Esophagus mucosa (tissue), 1 donor: ENCODE data around the gene LRRC8B. TPM values are rescaled to one million over a fixed set of nuclear protein-coding genes. Genes with fewer than 3 reads are reported as not detected.

Experiments
- ATAC-seq: fragments of 200-7000 bp; cut with Tn5 transposase; one replicate; pipeline ENCODE4 v1.9.1; 2020
- total RNA-seq: library from RNA; stranded (reverse); gene quantifications from one replicate; pipeline ENCODE4 v1.2.4, GENCODE V29; 2023
- donor health status: DM: yes; HTN: yes; CAD: no.

Gene LRRC8B
- total RNA-seq, 1 donor from 2014 or later: 19.6 TPM

- no peak for ATAC-seq
Observed at GRCh38 chr1:89587729-89588161, 63.1 kb downstream of the LRRC8B start.

GRCh38 chr1:89588480-89588879, 63.9 kb downstream of the LRRC8B start:
- no peak for ATAC-seq

GRCh38 chr1:89589515-89589914, 64.9 kb downstream of the LRRC8B start:
- no peak for ATAC-seq

GRCh38 chr1:89590341-89591080, 65.9 kb downstream of the LRRC8B start:
- no peak for ATAC-seq

- peak; percentile 69 for ATAC-seq
Observed at GRCh38 chr1:89592861-89593302, 68.3 kb downstream of the LRRC8B start.

GRCh38 chr1:89594096-89594740, 69.6 kb downstream of the LRRC8B start:
- ATAC-seq: no peak

GRCh38 chr1:89596698-89597097, 72.1 kb downstream of the LRRC8B start:
- ATAC-seq: no peak

- peak; percentile 83 for ATAC-seq
Observed at GRCh38 chr1:89598450-89599331, 74.1 kb downstream of the LRRC8B start.

GRCh38 chr1:89599332-89599630, 74.7 kb downstream of the LRRC8B start:
- ATAC-seq: no peak

- no peak for ATAC-seq
Observed at GRCh38 chr1:89600451-89601224, 76.0 kb downstream of the LRRC8B start.

GRCh38 chr1:89602871-89603404, 78.3 kb downstream of the LRRC8B start:
- ATAC-seq: no peak

GRCh38 chr1:89603651-89604413, 79.2 kb downstream of the LRRC8B start:
- ATAC-seq: peak; percentile 11

- no peak for ATAC-seq
Observed at GRCh38 chr1:89604414-89604735, 79.7 kb downstream of the LRRC8B start.

- ATAC-seq: no peak
Observed at GRCh38 chr1:89605692-89606091, 81.1 kb downstream of the LRRC8B start.

GRCh38 chr1:89606227-89606980, 81.8 kb downstream of the LRRC8B start:
- ATAC-seq: no peak

GRCh38 chr1:89607156-89607555, 82.5 kb downstream of the LRRC8B start:
- ATAC-seq: no peak

- ATAC-seq: no peak
Observed at GRCh38 chr1:89607586-89608318, 83.1 kb downstream of the LRRC8B start.

- ATAC-seq: peak; percentile 54
Observed at GRCh38 chr1:89608319-89608983, 83.8 kb downstream of the LRRC8B start.

GRCh38 chr1:89608984-89609725, 84.5 kb downstream of the LRRC8B start:
- ATAC-seq: peak; percentile 50
